DMS 273 (cell line): ENCODE measurements around the gene NOP56.

Experiments used
- DNase-seq: peaks from one replicate; lab custom pipeline; 2025; ENCODE audit not compliant: unreplicated experiment; lab: John Stamatoyannopoulos, UW

The NOP56 gene

GRCh38 chr20:2699775-2700413 lies 47.5 kb downstream of the NOP56 start:
- no peak for DNase-seq

- no peak for DNase-seq
Measured at GRCh38 chr20:2700913-2701620, 48.6 kb downstream of the NOP56 start.

DNA sequence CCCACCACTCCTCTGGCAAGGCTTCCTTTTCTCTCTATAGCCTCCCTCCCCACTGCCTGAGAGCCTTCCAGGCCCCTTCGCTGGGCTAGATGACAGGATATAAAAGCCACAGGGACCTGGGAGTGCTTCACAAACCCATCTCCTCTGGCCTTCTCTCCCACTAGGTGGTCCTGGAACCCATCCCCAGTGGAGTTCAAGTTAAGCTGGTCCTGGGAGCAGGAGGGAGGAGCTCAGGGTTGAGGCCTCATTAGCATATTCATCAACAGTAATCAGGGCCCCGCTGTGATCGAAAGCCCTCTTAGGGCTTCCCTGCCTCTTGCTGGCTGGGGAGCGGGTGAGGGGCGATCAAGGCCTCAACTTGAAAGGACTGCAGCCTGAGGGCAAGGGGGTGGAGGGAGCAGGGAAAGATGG lies 49.2 kb downstream of the NOP56 start:
- no peak for DNase-seq

DNA sequence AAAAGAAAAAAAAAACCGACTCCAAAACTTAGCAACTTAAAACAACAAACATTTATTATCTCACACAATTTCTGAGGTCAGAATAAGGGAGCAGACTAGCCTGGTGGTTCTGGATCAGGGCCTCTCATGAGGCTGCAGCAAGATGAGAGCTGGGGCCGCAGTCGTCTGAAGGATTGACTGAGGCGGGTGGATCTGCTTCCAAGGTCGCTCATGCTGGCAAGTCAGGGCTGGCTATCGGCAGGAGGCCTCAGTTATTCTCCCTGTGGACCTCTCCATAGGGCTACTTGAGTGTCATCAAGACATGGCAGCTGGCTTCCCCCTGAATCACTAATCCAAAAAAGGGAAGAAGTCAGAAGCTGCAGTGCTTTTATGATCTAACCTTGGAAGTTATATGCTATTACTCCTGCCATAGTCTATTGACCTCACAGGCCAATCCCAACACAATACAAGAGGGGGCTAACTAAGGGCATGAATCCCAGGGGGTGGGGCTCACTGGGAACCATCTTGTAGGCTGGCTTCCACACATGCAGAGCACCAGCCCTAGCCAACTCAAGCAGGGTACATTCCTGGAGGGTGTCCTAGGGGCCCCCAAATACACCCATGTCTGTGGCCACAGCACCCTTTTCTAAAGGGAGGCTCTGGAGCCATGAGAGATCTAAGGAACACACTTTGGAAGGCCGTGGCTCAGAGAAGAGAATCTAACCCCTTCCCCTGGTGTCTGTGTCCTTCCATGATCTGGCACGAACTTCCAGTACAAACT lies 51.5 kb downstream of the NOP56 start:
- no peak for DNase-seq

GRCh38 chr20:2705931-2706645 lies 53.7 kb downstream of the NOP56 start:
- DNase-seq: no peak

DNA sequence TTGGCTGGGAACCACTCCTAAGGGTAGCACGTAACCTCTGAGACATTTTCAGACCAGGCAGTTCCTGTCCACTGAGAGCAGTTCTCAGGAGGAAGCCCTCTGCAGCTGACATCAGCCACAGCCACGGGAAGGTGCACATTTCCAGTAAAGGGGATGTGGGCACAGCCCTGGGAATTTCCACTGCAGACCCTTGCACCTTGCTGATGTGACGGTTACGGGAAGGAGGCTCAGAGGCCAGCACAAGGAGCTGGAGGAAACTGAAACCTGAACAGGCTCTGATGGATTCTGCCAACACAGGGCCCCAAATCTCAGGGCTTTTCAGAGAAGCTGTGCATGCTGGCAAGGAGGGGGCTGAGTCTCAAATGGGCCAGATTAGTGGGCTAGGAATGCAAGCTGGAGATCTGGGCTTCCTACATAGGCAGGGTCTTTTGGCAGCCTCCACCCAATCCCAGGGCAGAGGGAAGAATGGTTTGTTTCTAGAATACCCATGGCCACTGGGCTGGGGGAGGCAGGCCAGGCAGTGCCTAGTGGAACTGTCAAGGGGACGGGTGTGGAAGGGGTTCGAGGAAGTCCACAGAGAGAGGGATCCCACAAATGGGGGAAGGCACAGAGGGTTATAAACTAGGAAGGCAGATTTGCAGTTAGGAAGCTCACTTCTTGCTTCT lies 54.4 kb downstream of the NOP56 start:
- DNase-seq: no peak

- DNase-seq: no peak
Measured at GRCh38 chr20:2707353-2708072, 55.1 kb downstream of the NOP56 start.
